Smooth muscle cell of the brain vasculature (primary cell): ENCODE data around the gene UST.
"Not testable (repeated sequence)": the region's sequence is repeated elsewhere in the genome, so short reads cannot be mapped to it uniquely, and the experiment has no call there.

Experiments used
- DNase-seq: peaks from one replicate; pipeline ENCODE4 v3.0.0-alpha.2; 2012; ENCODE audit warnings: low read depth, low spot score

The UST gene

DNA sequence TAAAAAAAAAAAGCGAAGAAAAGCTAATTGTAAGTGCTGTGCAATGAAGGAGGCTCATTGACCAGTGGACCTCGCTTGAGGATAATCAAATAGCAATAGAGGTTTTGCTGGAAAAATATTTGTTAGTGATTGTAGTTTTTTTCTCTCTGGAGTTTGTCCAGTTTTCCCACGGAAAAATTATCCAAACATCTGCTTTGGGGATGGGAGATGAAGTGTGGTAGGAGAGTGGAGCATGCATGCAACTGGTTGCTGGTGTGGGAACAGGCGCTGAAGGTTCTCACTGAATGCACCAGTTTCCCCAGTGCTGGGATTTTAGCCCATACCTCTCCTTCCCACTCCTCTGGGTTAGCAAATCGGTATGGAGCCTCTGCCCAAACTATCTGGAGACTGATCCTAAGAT lies 288.9 kb downstream of the UST start:
- DNase-seq: no peak

DNA sequence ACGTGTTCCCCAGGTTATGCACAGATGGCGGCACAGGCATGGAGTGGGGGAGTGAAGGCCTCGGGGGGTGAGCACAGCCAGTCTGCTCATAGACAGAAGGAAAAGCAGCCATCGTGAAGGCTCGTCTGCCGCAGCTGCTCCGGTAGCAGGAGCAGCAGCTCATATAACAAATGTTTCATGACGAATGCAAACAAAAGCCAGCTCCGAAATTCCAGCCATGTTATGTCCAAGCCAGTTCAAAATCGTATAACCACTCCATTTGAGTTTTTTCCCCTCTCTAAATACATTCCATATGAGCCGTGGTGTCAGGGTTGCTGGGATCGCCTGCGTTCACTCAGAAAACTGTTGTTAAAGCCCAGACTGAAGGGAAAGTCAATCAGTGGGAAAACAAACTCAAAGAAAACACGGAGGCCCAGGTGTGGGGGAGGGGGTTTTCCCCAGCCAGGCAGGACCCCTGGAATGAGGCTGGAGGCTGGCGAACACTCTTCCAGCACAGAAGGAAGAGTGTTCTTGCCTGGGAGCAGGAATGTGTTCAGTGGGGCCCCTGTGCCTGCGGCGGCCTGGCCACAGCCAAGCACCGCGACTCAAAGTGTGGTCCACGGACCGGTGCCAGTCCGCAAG lies 290.3 kb downstream of the UST start:
- DNase-seq: no peak

DNA sequence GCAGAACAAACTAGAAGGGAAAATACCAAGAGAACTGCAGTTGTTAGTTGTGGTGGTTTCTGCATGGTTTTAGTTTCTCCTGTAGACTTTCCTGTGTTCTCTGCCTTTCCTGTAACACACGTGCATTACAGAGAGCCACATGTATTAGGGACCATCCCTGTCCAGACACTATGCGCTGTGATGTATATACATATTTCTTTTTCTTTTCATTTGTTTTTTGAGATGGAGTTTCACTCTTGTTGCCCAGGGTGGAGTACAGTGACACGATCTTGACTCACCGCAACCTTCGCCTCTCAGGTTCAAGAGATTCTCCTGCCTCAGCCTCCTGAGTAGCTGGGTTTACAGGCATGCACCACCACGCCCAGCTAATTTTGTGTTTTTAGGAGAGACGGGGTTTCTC lies 292.2 kb downstream of the UST start:
- DNase-seq: not testable (repeated sequence)

DNA sequence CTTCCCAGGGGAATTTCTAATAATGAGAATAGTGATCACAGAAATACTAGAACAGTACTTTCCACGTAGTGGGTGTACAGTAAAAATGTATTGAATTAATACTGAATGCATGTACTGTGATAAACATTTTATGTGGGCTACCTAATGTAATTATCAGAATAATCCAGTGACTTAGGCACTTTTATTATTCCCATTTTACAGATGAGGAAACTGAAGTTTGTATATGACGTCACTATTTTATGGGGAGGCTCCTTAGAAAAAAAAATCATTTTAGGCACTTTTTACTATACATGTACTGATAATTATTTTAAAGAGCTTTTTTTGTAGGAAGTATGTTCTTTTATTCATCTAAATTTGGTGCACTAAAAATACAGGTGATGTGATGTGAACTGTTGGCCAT lies 295.1 kb downstream of the UST start:
- no peak for DNase-seq

DNA sequence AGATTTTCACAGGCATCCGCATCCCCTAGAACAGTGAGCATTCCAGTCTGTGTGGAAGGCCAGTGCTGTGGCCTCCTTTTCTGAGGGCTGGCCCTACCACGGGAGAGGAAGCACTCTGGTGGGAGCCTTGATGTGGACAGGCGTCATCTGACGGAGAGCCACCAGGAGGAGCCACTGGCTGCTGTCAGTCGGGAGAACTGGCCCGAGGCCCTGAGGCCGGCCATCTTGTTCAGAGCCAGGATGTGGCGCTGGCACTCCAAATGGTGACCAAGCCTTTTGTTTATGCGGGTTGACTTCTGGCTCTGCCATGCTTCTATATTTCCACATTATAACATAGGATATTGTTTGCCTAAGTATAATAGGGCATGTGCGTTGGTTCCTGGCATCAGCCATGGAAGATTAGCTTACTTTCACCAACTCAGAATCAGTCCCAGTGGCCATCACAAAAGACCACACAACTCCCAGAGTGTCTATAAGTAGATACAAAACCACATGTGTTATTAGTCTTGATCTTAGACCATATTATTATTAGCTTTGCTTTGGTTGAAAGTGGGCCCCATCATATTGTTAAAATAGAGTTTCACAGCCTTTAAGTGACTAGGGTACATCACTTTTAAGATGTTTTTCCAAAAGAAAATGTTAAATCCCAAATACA lies 296.8 kb downstream of the UST start:
- no peak for DNase-seq

DNA sequence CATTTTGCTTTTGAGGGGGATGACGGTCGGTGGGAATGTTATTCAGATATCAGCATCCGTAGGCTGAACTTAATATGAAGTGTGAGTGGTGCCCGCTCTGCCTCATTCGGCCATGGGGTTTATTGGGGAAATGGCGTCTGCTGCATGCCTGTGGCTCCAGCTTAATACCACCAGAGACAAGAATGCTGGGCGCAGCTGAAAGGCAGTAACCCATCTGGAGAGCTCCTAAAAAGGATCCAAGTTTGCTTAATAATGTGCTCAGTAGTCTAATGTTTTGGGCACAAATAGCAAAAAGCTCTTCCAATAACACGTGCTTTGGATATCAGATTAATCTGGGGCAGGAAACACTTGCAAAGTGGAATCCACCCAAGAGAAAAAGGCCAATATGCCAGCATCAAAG lies 297.7 kb downstream of the UST start:
- DNase-seq: no peak

DNA sequence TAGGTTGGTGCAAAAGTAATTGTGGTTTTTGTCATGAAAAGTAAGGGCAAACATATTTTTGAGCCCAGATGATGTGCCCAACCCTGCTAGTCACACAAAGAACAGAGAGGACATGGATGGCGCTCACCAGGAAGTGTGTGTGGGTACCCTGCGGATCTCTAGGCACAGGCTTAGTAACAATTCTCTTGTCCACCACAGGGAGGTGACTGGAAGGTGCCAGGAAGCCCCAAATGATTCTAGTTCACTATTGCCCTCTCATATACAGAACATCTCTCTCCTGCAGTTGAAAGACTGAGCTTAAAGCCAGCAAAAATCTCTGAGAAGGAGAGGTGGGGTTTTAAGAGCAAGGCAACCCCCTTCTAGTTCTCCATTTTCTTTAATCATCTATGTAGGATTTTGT lies 298.6 kb downstream of the UST start:
- no peak for DNase-seq

DNA sequence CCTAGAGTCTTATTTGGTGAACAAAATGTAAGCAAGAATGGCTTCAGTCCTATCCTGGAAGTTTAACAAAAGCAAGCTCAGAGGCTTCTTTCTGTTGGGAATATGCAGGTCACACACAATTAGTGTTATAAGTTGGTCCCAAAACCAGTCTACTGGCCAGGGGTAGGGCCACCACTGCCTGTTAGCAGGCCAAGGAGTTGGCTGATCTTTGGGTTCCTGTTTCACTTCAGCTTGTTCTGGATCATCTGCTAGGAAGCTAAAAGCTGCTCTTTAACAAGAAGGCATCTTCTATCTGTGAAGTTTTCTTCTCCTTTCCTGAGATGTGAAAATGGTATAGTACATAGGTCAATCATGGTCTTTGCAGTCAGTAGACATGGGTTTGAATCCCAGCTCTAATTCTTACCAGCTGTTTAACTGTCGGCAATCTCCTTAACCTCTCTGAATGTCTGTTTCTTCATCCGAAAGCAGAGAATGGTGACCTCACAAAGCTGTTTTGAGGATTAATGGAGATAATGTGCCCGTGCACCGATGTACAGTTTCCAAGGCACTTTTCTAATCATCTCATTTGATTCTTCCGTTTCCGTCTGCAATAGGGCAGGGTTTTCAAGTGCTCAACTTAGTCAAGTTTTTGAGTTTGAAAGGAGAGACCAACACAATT lies 299.5 kb downstream of the UST start:
- no peak for DNase-seq

DNA sequence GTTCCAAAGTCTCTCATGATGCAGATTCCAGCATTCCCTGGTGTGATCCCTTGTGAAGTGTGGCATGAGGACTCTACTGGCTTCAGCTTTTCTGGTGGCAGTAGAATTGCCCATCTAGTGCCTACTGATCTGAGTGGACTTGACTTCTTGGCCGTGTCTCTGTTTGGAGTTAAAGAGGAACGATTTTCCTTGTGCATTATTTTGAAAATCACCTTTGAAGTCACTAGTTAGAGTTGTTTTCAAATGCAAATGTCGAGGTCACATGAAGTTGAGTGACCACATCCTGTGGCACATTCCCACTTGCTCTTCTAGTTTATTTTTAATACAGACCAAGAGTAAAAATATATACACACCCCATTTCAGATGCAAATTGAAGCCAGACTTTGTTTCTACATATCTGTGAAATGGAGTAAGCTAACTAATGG lies 300.0 kb downstream of the UST start:
- DNase-seq: no peak

DNA sequence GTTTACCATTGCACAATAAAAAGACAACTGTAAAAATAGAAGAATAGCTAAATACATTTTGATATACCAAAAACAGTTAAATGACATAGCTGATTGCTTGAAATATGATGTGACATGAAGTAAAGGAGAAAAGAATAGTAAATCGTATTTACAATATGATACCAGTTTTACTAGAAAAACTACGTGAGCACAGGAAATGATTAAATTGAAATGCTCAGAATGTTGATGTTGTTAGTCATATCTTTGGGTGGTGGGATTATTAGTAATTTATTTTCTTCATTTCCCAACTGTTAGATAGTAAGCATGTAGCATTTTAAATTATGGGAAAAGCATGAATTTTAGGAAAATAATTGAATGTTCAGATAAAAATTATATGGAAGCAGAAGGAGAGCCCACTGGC lies 302.4 kb downstream of the UST start:
- DNase-seq: no peak

DNA sequence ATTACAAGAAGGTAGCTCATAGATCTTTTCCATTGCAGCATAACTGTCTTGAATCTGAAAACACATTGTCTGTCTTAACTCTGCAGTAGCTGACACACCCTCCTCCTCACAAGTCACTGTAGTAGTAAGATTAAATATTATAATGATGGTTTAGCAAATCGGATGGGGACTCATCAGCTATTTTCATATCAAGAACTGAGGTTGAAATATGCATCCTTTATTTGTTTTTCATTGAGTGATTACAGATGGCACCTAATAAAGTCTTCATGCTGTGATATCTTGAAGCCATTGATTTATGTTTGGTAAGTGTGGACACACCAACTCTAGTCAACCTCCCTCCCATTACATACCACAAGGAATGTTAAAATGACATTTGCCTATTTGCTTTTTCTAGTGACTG lies 303.3 kb downstream of the UST start:
- DNase-seq: no peak

DNA sequence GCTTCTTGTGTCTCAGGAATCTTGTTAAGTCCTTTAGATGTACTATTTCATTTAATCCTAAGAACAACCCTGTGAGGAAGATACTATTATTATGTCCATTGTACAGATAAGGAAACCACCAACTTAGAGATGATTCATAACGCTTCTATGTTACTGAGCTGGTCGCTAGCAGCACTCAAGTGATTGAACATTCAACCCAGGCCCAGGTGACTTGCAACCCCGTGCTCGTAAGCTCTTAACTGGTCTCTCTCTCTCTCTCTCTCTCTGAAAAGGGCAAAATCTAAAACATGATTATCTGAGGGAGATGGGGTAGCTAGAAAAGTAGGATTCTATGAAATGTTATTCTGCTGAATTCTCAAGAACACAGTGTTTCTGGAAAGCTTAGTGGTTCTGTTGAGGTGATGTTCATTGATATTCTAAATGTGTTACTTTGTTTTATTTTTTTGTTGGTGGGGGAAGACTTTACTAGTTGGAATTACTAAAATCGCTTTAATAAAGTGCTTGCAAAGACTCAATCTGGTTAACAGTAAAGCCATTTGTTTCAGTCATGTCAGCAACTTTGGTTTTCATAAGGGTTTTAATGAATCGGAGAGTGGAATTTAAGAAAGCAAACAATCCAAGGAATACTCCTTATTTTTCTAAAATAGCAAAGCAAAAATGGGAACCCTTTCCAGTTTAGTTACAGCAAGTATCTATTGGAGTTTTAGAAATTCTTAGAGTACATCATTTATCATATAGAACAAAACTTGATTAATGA lies 305.7 kb downstream of the UST start:
- DNase-seq: no peak

DNA sequence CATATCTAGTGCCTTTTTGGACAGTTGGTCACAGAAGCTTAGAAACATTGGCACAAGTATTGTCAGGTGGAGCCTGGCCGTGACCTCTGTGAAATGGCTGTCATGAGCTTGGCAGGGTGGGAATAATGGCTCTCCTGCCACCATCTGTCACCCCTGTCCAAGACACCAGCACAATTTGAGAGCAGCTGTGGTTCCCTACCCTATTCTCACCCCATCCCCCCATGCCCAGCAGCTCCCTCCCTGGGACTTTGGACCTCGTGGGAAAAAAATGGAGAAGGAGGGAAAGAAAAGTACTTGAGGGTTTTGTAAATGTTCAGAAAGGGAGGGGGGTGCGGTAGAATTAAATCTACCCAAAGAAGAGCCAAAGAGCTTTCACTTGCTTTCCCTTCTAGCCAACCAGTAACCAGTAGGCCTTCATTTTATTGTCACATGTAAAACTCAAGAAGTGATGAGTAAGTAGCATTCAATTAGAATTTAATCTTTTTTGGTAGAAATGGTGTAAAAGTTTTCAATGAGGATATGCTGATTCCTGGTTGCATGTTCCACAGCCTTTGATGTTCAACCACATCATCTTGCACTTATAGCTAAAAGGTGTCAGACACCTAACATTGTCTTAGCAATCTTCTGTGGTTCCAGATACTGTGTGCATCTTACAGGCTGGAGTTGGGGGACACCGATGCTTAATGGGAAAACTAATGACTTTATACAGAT lies 307.2 kb downstream of the UST start:
- DNase-seq: no peak

DNA sequence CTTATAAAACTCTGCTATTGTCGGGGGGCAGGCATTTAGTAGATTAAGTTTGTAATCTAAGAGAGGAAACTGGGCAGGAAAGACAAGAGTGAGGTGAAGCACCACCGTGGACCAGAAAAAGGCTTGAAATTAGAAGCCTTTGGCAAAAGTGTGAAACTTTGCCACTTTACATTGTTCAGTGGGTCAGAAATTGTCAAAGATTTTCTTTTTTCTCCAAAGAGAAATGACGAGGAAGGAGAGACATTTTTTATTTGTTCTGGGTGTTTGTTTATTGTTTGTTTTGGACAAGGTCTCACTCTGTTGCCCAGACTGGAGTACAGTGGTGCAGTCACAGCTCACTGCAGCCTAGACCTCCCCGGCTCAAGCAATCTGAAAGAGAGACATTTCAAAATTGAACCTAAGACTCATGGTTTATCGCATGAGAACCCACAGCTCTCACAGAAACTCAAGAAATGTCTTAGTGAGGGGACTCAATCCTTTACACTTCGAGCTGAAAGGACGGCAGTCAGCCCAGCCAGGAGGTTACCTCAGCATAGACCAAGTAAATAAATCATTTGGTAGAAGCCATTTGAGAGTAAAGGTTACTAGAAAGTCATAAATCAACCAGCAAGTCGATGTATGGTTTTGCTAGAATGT lies 307.8 kb downstream of the UST start:
- no peak for DNase-seq

DNA sequence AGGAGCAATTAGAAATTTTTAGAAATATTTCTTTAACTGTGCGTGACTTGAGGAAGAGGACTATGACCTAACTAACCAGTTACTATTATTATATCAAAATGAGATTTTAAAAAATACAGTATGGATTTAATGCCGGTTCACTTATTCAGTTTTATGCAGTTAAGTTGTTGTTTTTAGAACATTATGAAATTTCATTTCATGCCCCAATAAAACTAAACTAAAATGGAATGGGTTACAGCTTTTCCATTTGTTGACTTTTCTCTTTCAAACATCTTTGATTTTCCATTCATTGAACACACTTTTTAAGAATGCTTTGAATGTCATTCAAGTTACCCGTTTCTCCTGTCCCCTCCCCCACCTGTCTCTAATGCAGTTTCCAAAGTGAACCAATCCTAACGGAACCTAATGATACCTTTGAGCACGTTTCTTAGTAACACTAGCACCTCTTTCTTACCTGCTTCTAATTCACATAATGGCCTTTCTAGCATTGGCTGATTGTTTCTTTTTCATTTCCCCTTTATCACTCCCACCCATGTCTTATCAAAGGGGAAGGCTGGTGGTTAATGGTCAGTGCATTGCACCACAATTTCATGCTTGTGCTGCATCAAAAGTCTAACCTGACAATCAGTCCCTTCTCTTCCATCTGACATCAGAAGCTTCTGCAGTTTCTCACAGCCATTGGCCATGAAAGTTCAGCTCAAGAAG lies 308.5 kb downstream of the UST start:
- DNase-seq: no peak

DNA sequence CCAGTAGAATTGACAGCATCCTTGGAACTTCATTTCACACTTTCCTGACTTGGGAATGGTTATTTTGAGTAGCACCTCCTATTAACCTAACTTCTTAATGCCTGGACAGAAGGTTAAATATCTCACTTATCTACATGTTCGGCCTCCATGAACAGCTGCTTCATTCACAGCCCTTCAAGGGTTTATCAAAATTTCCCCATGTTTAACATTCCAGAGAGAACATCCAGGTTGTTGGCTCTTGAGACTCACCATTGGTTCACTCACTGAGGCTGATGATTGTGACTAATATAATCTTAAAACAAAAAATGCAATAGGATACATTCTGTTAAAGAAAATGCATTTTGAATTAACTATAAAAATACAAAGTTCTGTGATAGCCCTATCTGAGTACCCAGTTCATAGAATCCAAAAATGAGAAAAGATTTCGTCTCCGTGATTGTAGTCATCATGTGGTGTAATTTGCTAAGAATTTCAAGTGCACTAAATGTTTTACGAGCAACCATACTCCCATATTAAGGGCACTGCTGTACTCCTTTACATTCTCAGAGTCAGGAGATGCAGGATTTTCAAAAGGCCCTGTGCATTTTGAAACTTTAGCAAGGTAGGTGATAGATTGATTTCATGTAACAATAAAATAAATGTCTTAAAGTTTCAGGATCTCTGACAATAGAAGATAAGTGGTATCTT lies 310.1 kb downstream of the UST start:
- no peak for DNase-seq

DNA sequence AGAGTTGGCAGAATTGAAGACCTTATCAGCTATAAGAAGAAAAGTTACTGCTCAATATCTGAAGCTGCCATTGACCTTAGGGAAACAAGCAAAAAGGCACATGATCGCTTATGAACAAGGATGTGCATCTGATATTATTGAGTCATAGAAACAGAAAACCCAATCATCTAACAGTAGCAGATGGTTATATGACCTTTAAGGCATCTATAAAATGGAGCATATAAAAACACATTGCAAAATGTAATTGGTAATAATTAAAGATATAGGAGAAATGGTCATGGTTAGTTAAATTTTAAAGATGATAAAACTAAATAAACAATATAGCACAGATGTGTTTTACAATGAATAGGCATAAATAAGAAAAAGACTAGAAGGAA lies 310.6 kb downstream of the UST start:
- DNase-seq: no peak

DNA sequence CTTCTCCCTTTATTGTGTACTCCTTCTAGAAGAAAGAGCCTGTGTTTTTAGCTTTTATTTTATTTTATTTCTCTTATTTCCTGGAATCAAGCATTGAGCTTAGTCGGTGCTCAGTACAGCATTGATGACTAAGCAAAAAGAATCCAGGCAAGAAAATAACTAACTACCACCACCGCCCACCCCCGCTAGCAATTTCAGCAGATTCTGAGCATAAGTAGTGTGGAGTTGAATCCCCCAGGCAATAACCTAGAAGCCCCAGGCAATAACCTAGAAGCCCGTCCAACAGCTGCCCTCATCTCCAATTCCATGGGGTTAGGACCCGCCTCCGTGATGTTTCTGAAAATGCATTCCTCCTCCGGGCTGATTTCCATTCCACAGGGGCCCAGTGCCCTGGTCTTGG lies 312.7 kb downstream of the UST start:
- DNase-seq: no peak

DNA sequence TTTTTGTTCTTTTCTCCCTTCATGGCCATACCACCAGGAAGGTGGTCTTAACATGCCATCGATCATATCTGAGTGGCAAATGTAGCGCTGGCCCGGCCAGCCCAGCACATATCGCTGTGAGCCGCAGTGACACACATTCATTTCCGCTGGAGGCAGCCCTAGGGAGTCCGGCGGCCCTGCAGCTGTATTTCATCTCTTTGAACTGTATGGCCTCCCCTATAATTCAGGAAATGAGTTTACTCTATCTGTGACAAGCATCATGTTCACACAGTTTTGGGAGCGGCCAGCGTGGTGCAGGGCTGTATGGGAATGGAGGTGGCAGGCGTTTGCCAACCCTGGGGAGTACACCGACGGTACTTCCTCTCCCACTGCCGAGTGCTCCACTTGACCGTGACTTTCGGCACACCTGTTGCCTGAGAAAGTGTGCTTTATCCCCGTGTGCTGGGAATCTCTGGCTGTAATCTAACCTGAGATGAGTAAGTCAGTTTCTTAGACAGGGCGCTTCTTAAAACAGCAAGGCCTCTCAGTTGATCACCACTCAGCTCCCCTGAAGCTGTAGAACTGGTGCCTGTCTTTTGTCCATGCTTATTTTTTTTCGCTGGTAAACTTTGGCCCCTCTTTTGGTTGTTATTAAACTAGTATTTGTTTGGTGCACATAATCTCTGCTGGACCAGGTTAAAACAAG lies 313.6 kb downstream of the UST start:
- DNase-seq: no peak
